Naive thymus-derived CD8-positive, alpha-beta T cell (primary cell): ENCODE results near the gene DOCK11. TPM values are rescaled to one million over a fixed set of nuclear protein-coding genes. Genes with fewer than 3 reads are reported as not detected.
"Not testable (repeated sequence)": the region's sequence is repeated elsewhere in the genome, so short reads cannot be mapped to it uniquely, and the experiment has no call there.

ENCODE experiments used
- ATAC-seq, 2 donors: fragments of 150-1000 bp; cut with Tn5 transposase in 1 of 2; sonication (Bioruptor Pico), chemical (Tn5 transposase) in 1 of 2; 1 replicate in 1 of 2; 2 replicates in 1 of 2; pipeline ENCODE4 v1.10.0; 2021; ENCODE audit warnings: mild to moderate bottlenecking in 2 of 2, moderate library complexity in 2 of 2
- POLR2A ChIA-PET: fragments of 350-600 bp; sonication (Branson Sonifier 250); formaldehyde crosslinking; loops from one replicate; lab custom pipeline; 2021; ENCODE audit warnings: antibody characterized with exemption; lab: Charles Lee
- DNase-seq, 10 donors: peaks; one replicate each; pipeline versions ENCODE4 v3.0.0 to v3.0.0-alpha.2; 2020 to 2022
- H3K27ac Mint-ChIP-seq, 10 donors: one replicate each; pipeline ENCODE4 v1.8.0; 2020 to 2022; ENCODE audit warnings: mild to moderate bottlenecking in 10 of 10, mixed read lengths in 10 of 10, moderate library complexity in 4 of 10, inconsistent platforms in 1 of 10
- H3K27me3 Mint-ChIP-seq, 5 donors: one replicate each; pipeline ENCODE4 v1.8.0; 2021 to 2022; ENCODE audit warnings: mixed read lengths in 5 of 5
- H3K36me3 Mint-ChIP-seq, 3 donors: one replicate each; pipeline ENCODE4 v1.8.0; 2020 to 2022; ENCODE audit warnings: mixed read lengths in 3 of 3, mild to moderate bottlenecking in 2 of 3, inconsistent platforms in 1 of 3
- H3K4me1 Mint-ChIP-seq, 4 donors: one replicate each; pipeline ENCODE4 v1.8.0; 2021 to 2022; ENCODE audit warnings: mixed read lengths in 4 of 4
- H3K4me3 Mint-ChIP-seq, 10 donors: one replicate each; pipeline ENCODE4 v1.8.0; 2020 to 2022; ENCODE audit warnings: mild to moderate bottlenecking in 10 of 10, mixed read lengths in 10 of 10, moderate library complexity in 6 of 10, inconsistent platforms in 1 of 10
- H3K9me3 Mint-ChIP-seq, 9 donors: one replicate each; pipeline ENCODE4 v1.8.0; 2020 to 2022; ENCODE audit warnings: mixed read lengths in 9 of 9, mild to moderate bottlenecking in 3 of 9, inconsistent platforms in 1 of 9, moderate library complexity in 1 of 9
- polyA plus RNA-seq, 3 donors: library from polyadenylated mRNA; unstranded; fragments of 300-500 nt; fragmentation: Illumina TruSeq; gene quantifications; one replicate each; pipeline ENCODE4 v1.2.3, GENCODE V29; 2021
- total RNA-seq, 8 experiments: library from RNA in 2 of 8; stranded (reverse) in 2 of 8; gene quantifications; one replicate each; pipeline ENCODE4 v1.2.3 and lab custom pipeline; 2021 to 2026

Gene DOCK11
- total and polyA plus RNA-seq, 5 experiments from 2014 or later: 20.9 to 116 (median 26.6) TPM

- no peak for ATAC-seq
- Mint-ChIP-seq H3K27ac (peak overlapping the region in 8 of 10 donors; percentile 2 to 83 (median 56)), H3K4me3 (no peak overlapping the region), H3K9me3 (no peaks in the 10 kb centered on the region), H3K27me3 (no peaks in the 10 kb centered on the region), H3K36me3 (peaks cover 0 to 71% (median 5%) of the 10 kb centered on the region in 3 donors), H3K4me1 (peaks cover 12 to 25% (median 14%) of the 10 kb centered on the region in 4 donors)
- POLR2A ChIA-PET: no interaction called here
- no peak for DNase-seq
These were observed 67.1 kb downstream of the DOCK11 start for GRCh38 chrX:118562582-118563164.

GRCh38 chrX:118564498-118564897, 68.9 kb downstream of the DOCK11 start:
- peaks cover 10 to 20% (median 12%) of the 10 kb centered on the region in 4 donors for H3K4me1 Mint-ChIP-seq

GRCh38 chrX:118565853-118566252, 70.2 kb downstream of the DOCK11 start:
- no peaks in the 10 kb centered on the region for H3K9me3 Mint-ChIP-seq
- H3K4me3 Mint-ChIP-seq: no peak overlapping the region
- DNase-seq (no peak), ATAC-seq (no peak)
- POLR2A ChIA-PET: interaction anchor here (1.0 kb wide), 1 partner anchor 71 kb away, joined by 3 read pairs; no protein-coding TSS in a partner anchor
- H3K27me3 Mint-ChIP-seq: no peaks in the 10 kb centered on the region
- peaks cover 4 to 82% (median 5%) of the 10 kb centered on the region in 3 donors for H3K36me3 Mint-ChIP-seq
- H3K27ac Mint-ChIP-seq: peak overlapping the region in 6 of 10 donors; percentile 22 to 87 (median 55)
- H3K4me1 Mint-ChIP-seq: peaks cover 10 to 20% (median 11%) of the 10 kb centered on the region in 4 donors

More at GRCh38 chrX:118564498-118564897, 68.9 kb downstream of the DOCK11 start:
- ATAC-seq: no peak
- no peak overlapping the region for H3K4me3 Mint-ChIP-seq
- H3K27me3 Mint-ChIP-seq: no peaks in the 10 kb centered on the region
- H3K9me3 Mint-ChIP-seq: no peaks in the 10 kb centered on the region
- H3K27ac Mint-ChIP-seq: peak overlapping the region in 9 of 10 donors; percentile 3 to 92 (median 84)
- POLR2A ChIA-PET: interaction anchor here (1.3 kb wide), 1 partner anchor 67 kb away, joined by 3 read pairs; no protein-coding TSS in a partner anchor
- H3K36me3 Mint-ChIP-seq: peaks cover 4 to 73% (median 5%) of the 10 kb centered on the region in 3 donors
- no peak for DNase-seq

GRCh38 chrX:118566359-118566758, 70.7 kb downstream of the DOCK11 start:
- Mint-ChIP-seq H3K4me3 (no peak overlapping the region), H3K4me1 (peaks cover 10 to 20% (median 11%) of the 10 kb centered on the region in 4 donors), H3K27me3 (no peaks in the 10 kb centered on the region), H3K27ac (peak overlapping the region in 5 of 10 donors; percentile 47 to 87 (median 70)), H3K9me3 (no peaks in the 10 kb centered on the region), H3K36me3 (peaks cover 4 to 83% (median 8%) of the 10 kb centered on the region in 3 donors)
- POLR2A ChIA-PET: interaction anchor here (1.0 kb wide), 1 partner anchor 71 kb away, joined by 3 read pairs; no protein-coding TSS in a partner anchor
- DNase-seq (no peak), ATAC-seq (no peak)

GRCh38 chrX:118569676-118570075, 74.1 kb downstream of the DOCK11 start:
- Mint-ChIP-seq H3K27ac (peak overlapping the region in 3 of 10 donors; percentile 10 to 51 (median 50)), H3K9me3 (no peaks in the 10 kb centered on the region), H3K27me3 (no peaks in the 10 kb centered on the region), H3K4me1 (peaks cover 0 to 6% (median under 1%) of the 10 kb centered on the region in 4 donors), H3K4me3 (no peak overlapping the region), H3K36me3 (peaks cover 3 to 81% (median 4%) of the 10 kb centered on the region in 3 donors)
- POLR2A ChIA-PET: no interaction called here
- no peak for ATAC-seq
- no peak for DNase-seq

- POLR2A ChIA-PET: no interaction called here
- no peaks in the 10 kb centered on the region for H3K9me3 Mint-ChIP-seq
- no peak overlapping the region for H3K4me3 Mint-ChIP-seq
- H3K4me1 Mint-ChIP-seq: peaks cover 0 to 6% (median 0%) of the 10 kb centered on the region in 4 donors
- peaks cover 3 to 81% (median 4%) of the 10 kb centered on the region in 3 donors for H3K36me3 Mint-ChIP-seq
- no peak for DNase-seq
- no peak for ATAC-seq
- peak overlapping the region in 3 of 10 donors; percentile 14 to 82 (median 51) for H3K27ac Mint-ChIP-seq
- H3K27me3 Mint-ChIP-seq: no peaks in the 10 kb centered on the region
These were observed 74.6 kb downstream of the DOCK11 start for GRCh38 chrX:118570209-118570608.

GRCh38 chrX:118571836-118572235, 76.2 kb downstream of the DOCK11 start:
- POLR2A ChIA-PET: no interaction called here
- no peaks in the 10 kb centered on the region for H3K4me1 Mint-ChIP-seq
- no peak for ATAC-seq
- DNase-seq: no peak
- no peaks in the 10 kb centered on the region for H3K27me3 Mint-ChIP-seq
- no peak overlapping the region for H3K4me3 Mint-ChIP-seq
- H3K9me3 Mint-ChIP-seq: no peaks in the 10 kb centered on the region
- peak overlapping the region in 5 of 10 donors; percentile 2 to 85 (median 62) for H3K27ac Mint-ChIP-seq
- peaks cover 3 to 73% (median 4%) of the 10 kb centered on the region in 3 donors for H3K36me3 Mint-ChIP-seq

GRCh38 chrX:118574666-118575065, 79.1 kb downstream of the DOCK11 start:
- H3K4me1 Mint-ChIP-seq: no peaks in the 10 kb centered on the region
- POLR2A ChIA-PET: no interaction called here
- no peaks in the 10 kb centered on the region for H3K27me3 Mint-ChIP-seq
- ATAC-seq: no peak
- no peak overlapping the region for H3K27ac Mint-ChIP-seq
- no peaks in the 10 kb centered on the region for H3K9me3 Mint-ChIP-seq
- H3K36me3 Mint-ChIP-seq: peaks cover 0 to 70% (median 5%) of the 10 kb centered on the region in 3 donors
- DNase-seq: no peak
- H3K4me3 Mint-ChIP-seq: no peak overlapping the region

- ATAC-seq (no peak), DNase-seq (no peak)
- Mint-ChIP-seq H3K4me3 (no peak overlapping the region), H3K9me3 (no peaks in the 10 kb centered on the region), H3K36me3 (peaks cover 0 to 66% (median 10%) of the 10 kb centered on the region in 3 donors), H3K4me1 (no peaks in the 10 kb centered on the region), H3K27ac (no peak overlapping the region), H3K27me3 (no peaks in the 10 kb centered on the region)
- POLR2A ChIA-PET: no interaction called here
These were observed 81.4 kb downstream of the DOCK11 start for GRCh38 chrX:118577041-118577440.

GRCh38 chrX:118579417-118579816, 83.8 kb downstream of the DOCK11 start:
- peaks cover 0 to 65% (median 20%) of the 10 kb centered on the region in 3 donors for H3K36me3 Mint-ChIP-seq
- H3K4me3 Mint-ChIP-seq: no peak overlapping the region
- no peaks in the 10 kb centered on the region for H3K27me3 Mint-ChIP-seq
- peak overlapping the region in 1 of 10 donors; percentile 29 for H3K27ac Mint-ChIP-seq
- ATAC-seq (no peak), DNase-seq (no peak)
- H3K4me1 Mint-ChIP-seq: no peaks in the 10 kb centered on the region
- POLR2A ChIA-PET: no interaction called here
- peaks cover 0 to 3% (median 0%) of the 10 kb centered on the region in 9 donors for H3K9me3 Mint-ChIP-seq

GRCh38 chrX:118582926-118583325, 87.3 kb downstream of the DOCK11 start:
- DNase-seq, H3K9me3 Mint-ChIP-seq, H3K27ac Mint-ChIP-seq: not testable (repeated sequence)

GRCh38 chrX:118583781-118584180, 88.2 kb downstream of the DOCK11 start:
- ATAC-seq (no peak), DNase-seq (no peak)
- Mint-ChIP-seq H3K9me3 (peaks cover 0 to 3% (median 0%) of the 10 kb centered on the region in 9 donors), H3K27me3 (no peaks in the 10 kb centered on the region), H3K27ac (peak overlapping the region in 1 of 10 donors; percentile 36), H3K4me3 (no peak overlapping the region), H3K36me3 (peaks cover 0 to 84% (median 23%) of the 10 kb centered on the region in 3 donors), H3K4me1 (peaks cover 0 to 5% (median 0%) of the 10 kb centered on the region in 4 donors)
- POLR2A ChIA-PET: no interaction called here

More at GRCh38 chrX:118582926-118583325, 87.3 kb downstream of the DOCK11 start:
- H3K27me3 Mint-ChIP-seq, POLR2A ChIA-PET, H3K4me1 Mint-ChIP-seq, H3K4me3 Mint-ChIP-seq, ATAC-seq: not testable (repeated sequence)
- H3K36me3 Mint-ChIP-seq: peaks cover 0 to 84% (median 23%) of the 10 kb centered on the region in 3 donors

- Mint-ChIP-seq H3K4me1 (peaks cover 0 to 5% (median 0%) of the 10 kb centered on the region in 4 donors), H3K27me3 (no peaks in the 10 kb centered on the region), H3K27ac (peak overlapping the region in 5 of 10 donors; percentile 9 to 68 (median 25)), H3K4me3 (no peak overlapping the region), H3K36me3 (peaks cover 0 to 83% (median 17%) of the 10 kb centered on the region in 3 donors), H3K9me3 (peaks cover 0 to 3% (median 0%) of the 10 kb centered on the region in 9 donors)
- POLR2A ChIA-PET: no interaction called here
- ATAC-seq (no peak), DNase-seq (no peak)
These were observed 89.7 kb downstream of the DOCK11 start for GRCh38 chrX:118585296-118585695.
